ENCODE measurements around the gene SNAI3. TPM values are rescaled to one million over a fixed set of nuclear protein-coding genes. Genes with fewer than 3 reads are reported as not detected.

The SNAI3 gene
- total RNA-seq, 4 donors from 2014 or later = 0.23 to 0.95 TPM; not detected in 2

GRCh38 chr16:88721815-88722755 lies 35.8 kb upstream of the SNAI3 start:
- Histone ChIP-seq H3K4me1 (no peaks in the 10 kb centered on the region), H3K27me3 (no peaks in the 10 kb centered on the region), H3K4me3 (no peak overlapping the region), H3K36me3 (peaks cover 85 to 100% (median 87%) of the 10 kb centered on the region in 3 donors), H3K27ac (no peak overlapping the region), H3K9me3 (no peaks in the 10 kb centered on the region)
- 98% methylated on average over 16 of the region's 61 CpGs; no CpG with 5 or more reads in 1 of the 2 donors for WGBS, 2 donors
- intact Hi-C loops (cut with DNase I) = no loop called here
- DNase-seq = no peak
- TF ChIP-seq CTCF (IDR thresholded peaks at IDR 0.05) (no peak), POLR2A (IDR thresholded peaks at IDR 0.05) (no peak)

- Histone ChIP-seq H3K27ac (no peak overlapping the region), H3K9me3 (no peaks in the 10 kb centered on the region), H3K4me3 (no peak overlapping the region), H3K4me1 (no peaks in the 10 kb centered on the region), H3K27me3 (no peaks in the 10 kb centered on the region), H3K36me3 (peaks cover 85 to 100% (median 87%) of the 10 kb centered on the region in 3 donors)
- 95 to 97% methylated on average over 6 to 9 of the region's 17 CpGs for WGBS, 2 donors
- DNase-seq = no peak
- intact Hi-C loops (cut with DNase I) = no loop called here
- TF ChIP-seq POLR2A (IDR thresholded peaks at IDR 0.05) = no peak
- TF ChIP-seq CTCF (IDR thresholded peaks at IDR 0.05) = no peak
Measured at GRCh38 chr16:88721236-88721635, 34.9 kb upstream of the SNAI3 start.

GRCh38 chr16:88720396-88720970 lies 34.2 kb upstream of the SNAI3 start:
- H3K27ac ChIP-seq = no peak overlapping the region
- H3K4me3 ChIP-seq = no peak overlapping the region
- intact Hi-C loops (cut with DNase I) = no loop called here
- H3K4me1 ChIP-seq = no peaks in the 10 kb centered on the region
- no peak for DNase-seq
- WGBS, 2 donors = 94 to 100% methylated on average over 3 to 11 of the region's 23 CpGs
- no peak for TF ChIP-seq POLR2A (IDR thresholded peaks at IDR 0.05)
- no peak for TF ChIP-seq CTCF (IDR thresholded peaks at IDR 0.05)
- peaks cover 85 to 100% (median 87%) of the 10 kb centered on the region in 3 donors for H3K36me3 ChIP-seq
- no peaks in the 10 kb centered on the region for H3K27me3 ChIP-seq
- H3K9me3 ChIP-seq = no peaks in the 10 kb centered on the region

- no peak for DNase-seq
- no peaks in the 10 kb centered on the region for H3K9me3 ChIP-seq
- no peak overlapping the region for H3K4me3 ChIP-seq
- TF ChIP-seq CTCF (IDR thresholded peaks at IDR 0.05) (no peak), POLR2A (IDR thresholded peaks at IDR 0.05) (no peak)
- 89 to 91% methylated on average over 9 of the region's 19 CpGs for WGBS, 2 donors
- peaks cover 85 to 100% (median 87%) of the 10 kb centered on the region in 3 donors for H3K36me3 ChIP-seq
- H3K4me1 ChIP-seq = no peaks in the 10 kb centered on the region
- H3K27me3 ChIP-seq = no peaks in the 10 kb centered on the region
- intact Hi-C loops (cut with DNase I) = no loop called here
- no peak overlapping the region for H3K27ac ChIP-seq
Measured at GRCh38 chr16:88719933-88720296, 33.6 kb upstream of the SNAI3 start.

Data from esophagus squamous epithelium (tissue), 5 donors.